PC-3 (cell line): ENCODE data around the gene RPL37A.

Experiments used
- EZH2 ChIP-seq: fragments of 300-600 bp; sonication (generic); IDR thresholded peaks from one replicate; pipeline ENCODE4 v1.6.1; 2017; ENCODE audit warnings: antibody characterized with exemption, mild to moderate bottlenecking, low read length; ENCODE audit not compliant: unreplicated experiment
- EZH2phosphoT487 ChIP-seq: fragments of 300-600 bp; sonication (generic); IDR thresholded peaks from 2 replicates; pipeline ENCODE4 v1.6.1; 2018; ENCODE audit warnings: mild to moderate bottlenecking, antibody characterized with exemption, low read length, borderline replicate concordance
- TF ChIP-seq, protein P1 (sequence below): fragments of 300-600 bp; sonication (generic); conservative IDR thresholded peaks from 2 replicates; pipeline ENCODE4 v1.5.1; 2017; ENCODE audit warnings: antibody characterized with exemption, low read depth, mild to moderate bottlenecking, low read length

DNA sequence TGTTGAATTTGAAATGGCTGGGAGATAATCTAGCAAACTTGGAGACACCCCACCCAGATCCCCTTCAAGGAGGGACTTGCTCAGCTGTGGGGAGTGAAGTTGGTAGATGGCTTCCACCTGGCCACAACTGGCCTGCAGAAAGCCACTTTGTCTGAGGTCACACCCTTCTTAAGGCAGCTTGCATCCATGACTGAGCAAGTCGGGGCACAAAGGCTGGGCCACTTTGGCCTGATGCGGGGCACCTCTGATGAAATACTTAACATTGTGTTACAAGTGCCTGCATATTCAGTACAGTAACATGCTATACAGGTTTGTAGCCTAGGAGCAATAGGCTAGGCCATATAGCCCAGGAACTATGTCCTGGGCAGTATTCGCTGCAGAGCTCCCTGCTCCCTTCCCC, 13.4 kb upstream of the RPL37A start:
- TF ChIP-seq EZH2phosphoT487 (no peak), EZH2 (no peak)
- TF ChIP-seq, protein P1, sequence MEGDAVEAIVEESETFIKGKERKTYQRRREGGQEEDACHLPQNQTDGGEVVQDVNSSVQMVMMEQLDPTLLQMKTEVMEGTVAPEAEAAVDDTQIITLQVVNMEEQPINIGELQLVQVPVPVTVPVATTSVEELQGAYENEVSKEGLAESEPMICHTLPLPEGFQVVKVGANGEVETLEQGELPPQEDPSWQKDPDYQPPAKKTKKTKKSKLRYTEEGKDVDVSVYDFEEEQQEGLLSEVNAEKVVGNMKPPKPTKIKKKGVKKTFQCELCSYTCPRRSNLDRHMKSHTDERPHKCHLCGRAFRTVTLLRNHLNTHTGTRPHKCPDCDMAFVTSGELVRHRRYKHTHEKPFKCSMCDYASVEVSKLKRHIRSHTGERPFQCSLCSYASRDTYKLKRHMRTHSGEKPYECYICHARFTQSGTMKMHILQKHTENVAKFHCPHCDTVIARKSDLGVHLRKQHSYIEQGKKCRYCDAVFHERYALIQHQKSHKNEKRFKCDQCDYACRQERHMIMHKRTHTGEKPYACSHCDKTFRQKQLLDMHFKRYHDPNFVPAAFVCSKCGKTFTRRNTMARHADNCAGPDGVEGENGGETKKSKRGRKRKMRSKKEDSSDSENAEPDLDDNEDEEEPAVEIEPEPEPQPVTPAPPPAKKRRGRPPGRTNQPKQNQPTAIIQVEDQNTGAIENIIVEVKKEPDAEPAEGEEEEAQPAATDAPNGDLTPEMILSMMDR, result no peak
